ENCODE results near the gene ABHD14A. TPM values are rescaled to one million over a fixed set of nuclear protein-coding genes. Genes with fewer than 3 reads are reported as not detected.

ABHD14A gene
- total RNA-seq, 4 donors from 2014 or later, result 10.0 to 22.3 (median 15.8) TPM

DNA sequence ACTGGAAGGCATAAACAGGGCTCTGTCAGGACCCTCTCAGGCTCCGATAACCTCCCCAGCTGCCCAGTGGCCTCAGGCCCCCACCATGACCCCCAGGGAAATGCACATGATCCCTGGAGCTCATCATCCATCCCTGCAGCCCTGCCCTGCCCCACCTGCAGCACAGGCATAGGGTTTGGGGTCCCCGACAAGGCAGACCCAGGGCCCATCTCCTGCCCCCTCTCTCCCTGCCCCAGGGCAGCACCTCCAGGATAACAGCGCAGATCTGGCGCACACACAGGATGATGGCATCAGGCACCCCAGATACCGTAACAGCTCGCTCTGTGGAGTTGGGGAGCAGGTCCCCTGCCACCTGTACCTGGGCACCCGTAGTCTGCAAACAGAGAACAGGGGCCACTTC lies 15.2 kb upstream of the ABHD14A start:
- peaks cover 32 to 49% (median 42%) of the 10 kb centered on the region in 4 donors for H3K4me1 ChIP-seq
- H3K4me3 ChIP-seq, result no peak overlapping the region
- WGBS, result 97% methylated on average over 6 of the region's 7 CpGs
- no peak overlapping the region for H3K27ac ChIP-seq (replicated peaks in 1 of 4)
- H3K27me3 ChIP-seq, result no peaks in the 10 kb centered on the region
- no peaks in the 10 kb centered on the region for H3K9me3 ChIP-seq
- peaks cover 6 to 42% (median 41%) of the 10 kb centered on the region in 4 donors for H3K36me3 ChIP-seq
- intact Hi-C loops (cut with DNase I), result no loop called here
- no peak for DNase-seq (ENCODE audit: extremely low spot score)
- no peak for TF ChIP-seq POLR2A (IDR thresholded peaks at IDR 0.05; ENCODE audit: low read depth)
- no peak for TF ChIP-seq POLR2AphosphoS5 (IDR thresholded peaks at IDR 0.05)
- TF ChIP-seq, protein P1, sequence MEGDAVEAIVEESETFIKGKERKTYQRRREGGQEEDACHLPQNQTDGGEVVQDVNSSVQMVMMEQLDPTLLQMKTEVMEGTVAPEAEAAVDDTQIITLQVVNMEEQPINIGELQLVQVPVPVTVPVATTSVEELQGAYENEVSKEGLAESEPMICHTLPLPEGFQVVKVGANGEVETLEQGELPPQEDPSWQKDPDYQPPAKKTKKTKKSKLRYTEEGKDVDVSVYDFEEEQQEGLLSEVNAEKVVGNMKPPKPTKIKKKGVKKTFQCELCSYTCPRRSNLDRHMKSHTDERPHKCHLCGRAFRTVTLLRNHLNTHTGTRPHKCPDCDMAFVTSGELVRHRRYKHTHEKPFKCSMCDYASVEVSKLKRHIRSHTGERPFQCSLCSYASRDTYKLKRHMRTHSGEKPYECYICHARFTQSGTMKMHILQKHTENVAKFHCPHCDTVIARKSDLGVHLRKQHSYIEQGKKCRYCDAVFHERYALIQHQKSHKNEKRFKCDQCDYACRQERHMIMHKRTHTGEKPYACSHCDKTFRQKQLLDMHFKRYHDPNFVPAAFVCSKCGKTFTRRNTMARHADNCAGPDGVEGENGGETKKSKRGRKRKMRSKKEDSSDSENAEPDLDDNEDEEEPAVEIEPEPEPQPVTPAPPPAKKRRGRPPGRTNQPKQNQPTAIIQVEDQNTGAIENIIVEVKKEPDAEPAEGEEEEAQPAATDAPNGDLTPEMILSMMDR (IDR thresholded peaks at IDR 0.05), result no peak
- TF ChIP-seq EP300 (IDR thresholded peaks at IDR 0.05), result no peak

- 92% methylated on average over 10 of the region's 10 CpGs for WGBS
- peaks cover 6 to 43% (median 42%) of the 10 kb centered on the region in 4 donors for H3K36me3 ChIP-seq
- no peak for DNase-seq (ENCODE audit: extremely low spot score)
- H3K27ac ChIP-seq (replicated peaks in 1 of 4), result no peak overlapping the region
- TF ChIP-seq, protein P1 (IDR thresholded peaks at IDR 0.05), result no peak
- TF ChIP-seq POLR2A (IDR thresholded peaks at IDR 0.05; ENCODE audit: low read depth) (no peak), POLR2AphosphoS5 (IDR thresholded peaks at IDR 0.05) (no peak), EP300 (IDR thresholded peaks at IDR 0.05) (no peak)
- no peaks in the 10 kb centered on the region for H3K9me3 ChIP-seq
- peaks cover 33 to 52% (median 46%) of the 10 kb centered on the region in 4 donors for H3K4me1 ChIP-seq
- intact Hi-C loops (cut with DNase I), result no loop called here
- no peak overlapping the region for H3K4me3 ChIP-seq
- no peaks in the 10 kb centered on the region for H3K27me3 ChIP-seq
Observed at GRCh38 chr3:51960386-51960785, 14.5 kb upstream of the ABHD14A start.

GRCh38 chr3:51961011-51961410 lies 13.9 kb upstream of the ABHD14A start:
- 84% methylated on average over 11 of the region's 18 CpGs for WGBS
- no peaks in the 10 kb centered on the region for H3K9me3 ChIP-seq
- H3K36me3 ChIP-seq, result peaks cover 6 to 44% (median 42%) of the 10 kb centered on the region in 4 donors
- no peak for DNase-seq (ENCODE audit: extremely low spot score)
- no peak overlapping the region for H3K4me3 ChIP-seq
- intact Hi-C loops (cut with DNase I), result no loop called here
- TF ChIP-seq POLR2A (IDR thresholded peaks at IDR 0.05; ENCODE audit: low read depth) (no peak), POLR2AphosphoS5 (IDR thresholded peaks at IDR 0.05) (no peak), EP300 (IDR thresholded peaks at IDR 0.05) (no peak)
- TF ChIP-seq, protein P1 (IDR thresholded peaks at IDR 0.05), result no peak
- H3K4me1 ChIP-seq, result peaks cover 33 to 52% (median 48%) of the 10 kb centered on the region in 4 donors
- H3K27ac ChIP-seq (replicated peaks in 1 of 4), result no peak overlapping the region
- H3K27me3 ChIP-seq, result no peaks in the 10 kb centered on the region

GRCh38 chr3:51961602-51962569 lies 13.0 kb upstream of the ABHD14A start:
- intact Hi-C loops (cut with DNase I), result no loop called here
- Histone ChIP-seq H3K4me1 (peaks cover 33 to 54% (median 48%) of the 10 kb centered on the region in 4 donors), H3K4me3 (no peak overlapping the region), H3K27me3 (no peaks in the 10 kb centered on the region), H3K36me3 (peaks cover 6 to 44% (median 42%) of the 10 kb centered on the region in 4 donors), H3K27ac (replicated peaks in 1 of 4) (peak overlapping the region in 1 of 4 donors; percentile 4), H3K9me3 (no peaks in the 10 kb centered on the region)
- WGBS, result 64% methylated on average over 7 of the region's 9 CpGs
- no peak for DNase-seq (ENCODE audit: extremely low spot score)
- TF ChIP-seq, protein P1 (IDR thresholded peaks at IDR 0.05), result no peak
- TF ChIP-seq POLR2AphosphoS5 (IDR thresholded peaks at IDR 0.05), result no peak
- TF ChIP-seq EP300 (IDR thresholded peaks at IDR 0.05), result no peak
- TF ChIP-seq POLR2A (IDR thresholded peaks at IDR 0.05; ENCODE audit: low read depth), result no peak

All from esophagus muscularis mucosa (tissue), 4 donors.